Gastroesophageal sphincter (tissue), 3 donors: ENCODE data around the gene KLHL22.
"Not testable (repeated sequence)": the region's sequence is repeated elsewhere in the genome, so short reads cannot be mapped to it uniquely, and the experiment has no call there.

ENCODE experiments used
- CTCF ChIP-seq, 4 experiments: fragments of 200-600 bp in 2 of 4; fragments of 450-650 bp in 2 of 4; sonication (generic) in 1 of 4; IDR thresholded peaks; one replicate each; pipeline ENCODE4 v1.5.1; 2017 to 2019; ENCODE audit warnings: antibody characterized with exemption in 4 of 4, mild to moderate bottlenecking in 2 of 4, moderate library complexity in 2 of 4
- POLR2A ChIP-seq, 2 donors: fragments of 450-650 bp; IDR thresholded peaks; one replicate each; pipeline ENCODE4 v1.6.1; 2017; ENCODE audit warnings: antibody characterized with exemption in 2 of 2, mild to moderate bottlenecking in 2 of 2, moderate library complexity in 1 of 2

DNA sequence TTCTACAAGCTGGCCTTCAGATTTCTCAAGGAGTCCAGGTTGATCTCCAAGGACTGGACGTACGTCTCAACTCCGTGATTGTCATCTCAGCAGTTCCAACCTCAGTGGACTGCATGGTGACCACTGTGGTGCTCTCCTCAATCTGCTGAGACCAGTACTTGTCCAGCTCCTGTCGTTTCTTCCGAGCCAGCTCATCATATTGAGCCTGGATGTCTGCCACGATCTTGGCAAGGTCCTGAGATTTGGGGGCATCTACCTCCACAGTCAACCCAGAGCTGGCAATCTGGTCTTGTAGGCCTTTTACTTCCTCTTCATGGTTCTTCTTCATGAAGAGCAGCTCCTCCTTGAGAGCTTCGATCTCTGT is 12.5 kb downstream of the KLHL22 start:
- TF ChIP-seq CTCF, POLR2A (IDR thresholded peaks at IDR 0.05): not testable (repeated sequence)
